HEK293 (cell line): Measurements from ENCODE around the gene GNB3.
A peak's percentile ranks its signal among the peaks of the same experiment; 100 is the strongest.

Experiments
- GLIS1 ChIP-seq: fragments of 450-650 bp; formaldehyde crosslinking; IDR thresholded peaks from 2 replicates; pipeline ENCODE4 v1.5.1; 2016; ENCODE audit warnings: missing biosample characterization, missing genetic modification characterization
- KLF1 ChIP-seq: fragments of 450-650 bp; formaldehyde crosslinking; IDR thresholded peaks from 2 replicates; pipeline ENCODE4 v1.5.1; 2016; ENCODE audit warnings: missing biosample characterization, missing genetic modification characterization
- MYNN ChIP-seq: fragments of 450-650 bp; formaldehyde crosslinking; IDR thresholded peaks from 2 replicates; pipeline ENCODE4 v1.5.1; 2016; ENCODE audit warnings: missing biosample characterization, missing genetic modification characterization, borderline replicate concordance
- PRDM6 ChIP-seq: fragments of 450-650 bp; formaldehyde crosslinking; IDR thresholded peaks from 2 replicates; pipeline ENCODE4 v1.5.1; 2017; ENCODE audit warnings: missing biosample characterization, missing genetic modification characterization
- RBAK ChIP-seq: fragments of 450-650 bp; formaldehyde crosslinking; IDR thresholded peaks from 2 replicates; pipeline ENCODE4 v1.5.1; 2016; ENCODE audit warnings: missing biosample characterization, missing genetic modification characterization
- REPIN1 ChIP-seq: fragments of 450-650 bp; formaldehyde crosslinking; IDR thresholded peaks from 2 replicates; pipeline ENCODE4 v1.5.1; 2017; ENCODE audit warnings: missing biosample characterization, missing genetic modification characterization, low read depth
- SALL2 ChIP-seq: fragments of 450-650 bp; formaldehyde crosslinking; IDR thresholded peaks from 2 replicates; pipeline ENCODE4 v1.5.0; 2017; ENCODE audit warnings: missing biosample characterization, mild to moderate bottlenecking, missing genetic modification characterization, borderline replicate concordance
- SP2 ChIP-seq: fragments of 450-650 bp; formaldehyde crosslinking; IDR thresholded peaks from 2 replicates; pipeline ENCODE4 v1.5.1; 2016; ENCODE audit warnings: missing biosample characterization, missing genetic modification characterization
- SP3 ChIP-seq: fragments of 450-650 bp; formaldehyde crosslinking; IDR thresholded peaks from 2 replicates; pipeline ENCODE4 v1.5.1; 2016; ENCODE audit warnings: missing biosample characterization, missing genetic modification characterization
- ZBTB11 ChIP-seq: fragments of 450-650 bp; formaldehyde crosslinking; conservative IDR thresholded peaks from 2 replicates; pipeline ENCODE4 v1.5.1; 2016; ENCODE audit warnings: low read depth, missing biosample characterization, missing genetic modification characterization
- ZBTB49 ChIP-seq: fragments of 450-650 bp; formaldehyde crosslinking; IDR thresholded peaks from 2 replicates; pipeline ENCODE4 v1.5.1; 2016; ENCODE audit warnings: missing biosample characterization, missing genetic modification characterization, low read depth
- ZFP69B ChIP-seq: fragments of 450-650 bp; formaldehyde crosslinking; IDR thresholded peaks from 2 replicates; pipeline ENCODE4 v1.5.1; 2016; ENCODE audit warnings: missing biosample characterization, missing genetic modification characterization
- ZNF157 ChIP-seq: fragments of 450-650 bp; formaldehyde crosslinking; IDR thresholded peaks from 2 replicates; pipeline ENCODE4 v1.5.1; 2016; ENCODE audit warnings: missing biosample characterization, missing genetic modification characterization
- ZNF221 ChIP-seq: fragments of 450-650 bp; formaldehyde crosslinking; IDR thresholded peaks from 2 replicates; pipeline ENCODE4 v1.5.1; 2017; ENCODE audit warnings: missing biosample characterization, missing genetic modification characterization, borderline replicate concordance
- ZNF266 ChIP-seq: fragments of 450-650 bp; formaldehyde crosslinking; IDR thresholded peaks from 2 replicates; pipeline ENCODE4 v1.5.1; 2016; ENCODE audit warnings: missing biosample characterization, missing genetic modification characterization, low read depth
- ZNF362 ChIP-seq: fragments of 450-650 bp; formaldehyde crosslinking; IDR thresholded peaks from 2 replicates; pipeline ENCODE4 v1.5.1; 2016; ENCODE audit warnings: missing biosample characterization, missing genetic modification characterization
- ZNF394 ChIP-seq: fragments of 450-650 bp; formaldehyde crosslinking; IDR thresholded peaks from 2 replicates; pipeline ENCODE4 v1.5.1; 2016; ENCODE audit warnings: missing biosample characterization, missing genetic modification characterization, mild to moderate bottlenecking, moderate library complexity, borderline replicate concordance
- ZNF830 ChIP-seq: fragments of 450-650 bp; IDR thresholded peaks from 2 replicates; pipeline ENCODE4 v1.5.0; 2018; ENCODE audit warnings: missing biosample characterization, missing genetic modification characterization, low read depth, mild to moderate bottlenecking, moderate library complexity
- TF ChIP-seq, protein P1 (sequence below): fragments of 450-650 bp; formaldehyde crosslinking; IDR thresholded peaks from 2 replicates; pipeline ENCODE4 v1.5.1; 2016; ENCODE audit warnings: missing biosample characterization, missing genetic modification characterization
- TF ChIP-seq, protein P2 (sequence below): fragments of 450-650 bp; formaldehyde crosslinking; IDR thresholded peaks from 2 replicates; pipeline ENCODE4 v1.5.1; 2016; ENCODE audit warnings: missing biosample characterization, missing genetic modification characterization

GNB3 gene

DNA sequence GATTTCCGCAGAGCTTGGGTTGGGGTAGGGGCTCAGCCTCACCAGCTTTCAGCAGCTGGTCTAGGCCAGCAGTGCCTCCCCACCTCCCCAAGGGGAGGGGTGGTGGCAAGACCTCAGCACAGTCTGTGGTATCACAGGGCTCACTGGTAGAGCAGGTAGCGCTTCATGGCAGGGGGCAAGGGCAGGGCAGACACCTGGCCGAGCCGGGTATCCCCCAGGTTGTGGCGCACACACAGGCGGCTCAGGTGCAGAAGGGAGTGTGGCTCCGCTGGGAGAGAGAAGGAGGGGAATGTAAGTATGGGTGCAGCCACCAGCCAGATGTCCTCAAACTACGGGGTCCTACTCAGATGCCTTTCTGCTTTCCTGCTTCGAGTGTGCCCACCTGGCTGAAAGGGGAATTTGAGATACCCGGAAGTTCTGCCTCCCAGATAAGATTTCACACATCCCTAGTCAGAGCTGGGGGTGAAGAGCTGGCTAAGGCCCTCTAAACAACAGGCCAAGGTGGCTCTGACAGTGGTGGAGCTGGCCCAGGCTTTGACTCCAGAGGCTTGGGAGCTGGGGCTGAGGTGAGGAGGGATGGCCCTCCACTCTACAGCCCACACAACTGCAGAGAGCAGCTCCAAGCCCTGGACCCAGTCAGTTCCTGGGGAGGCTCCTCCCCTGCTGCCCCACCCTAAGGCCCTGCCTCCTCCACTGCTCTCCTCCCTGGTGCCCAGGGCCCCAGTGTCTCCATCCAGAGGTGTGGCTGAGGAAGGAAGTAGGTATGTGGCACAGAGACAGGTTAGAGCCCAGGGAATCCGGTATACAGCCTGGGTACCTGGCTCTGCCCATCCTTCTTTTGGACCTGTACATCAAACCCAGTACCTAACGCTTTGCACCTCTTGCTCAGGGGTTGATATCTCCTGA lies 30.6 kb downstream of the GNB3 start (continued):
- TF ChIP-seq ZNF266 (tag by site-specific recombination): no peak
- no peak for TF ChIP-seq ZNF830
- TF ChIP-seq ZNF394 (tag by site-specific recombination): no peak
- no peak for TF ChIP-seq PRDM6
- no peak; the same call in 1 of the 2 replicates for TF ChIP-seq ZBTB49
- TF ChIP-seq, protein P1, sequence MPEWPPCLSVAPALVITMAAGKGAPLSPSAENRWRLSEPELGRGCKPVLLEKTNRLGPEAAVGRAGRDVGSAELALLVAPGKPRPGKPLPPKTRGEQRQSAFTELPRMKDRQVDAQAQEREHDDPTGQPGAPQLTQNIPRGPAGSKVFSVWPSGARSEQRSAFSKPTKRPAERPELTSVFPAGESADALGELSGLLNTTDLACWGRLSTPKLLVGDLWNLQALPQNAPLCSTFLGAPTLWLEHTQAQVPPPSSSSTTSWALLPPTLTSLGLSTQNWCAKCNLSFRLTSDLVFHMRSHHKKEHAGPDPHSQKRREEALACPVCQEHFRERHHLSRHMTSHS (tag by site-specific recombination): no peak
- TF ChIP-seq RBAK (tag by site-specific recombination): no peak
- no peak for TF ChIP-seq SALL2 (tag by site-specific recombination)
- TF ChIP-seq GLIS1 (tag by site-specific recombination): peak; percentile 12; the same call in 1 of the 2 replicates
- TF ChIP-seq ZFP69B (tag by site-specific recombination): peak; percentile 17; the same call in 1 of the 2 replicates
- TF ChIP-seq SP3 (tag by site-specific recombination): peak; percentile 78
- TF ChIP-seq ZNF221: no peak
- TF ChIP-seq ZNF362 (tag by site-specific recombination): no peak
- TF ChIP-seq ZNF157 (tag by site-specific recombination): no peak
- TF ChIP-seq, protein P2, sequence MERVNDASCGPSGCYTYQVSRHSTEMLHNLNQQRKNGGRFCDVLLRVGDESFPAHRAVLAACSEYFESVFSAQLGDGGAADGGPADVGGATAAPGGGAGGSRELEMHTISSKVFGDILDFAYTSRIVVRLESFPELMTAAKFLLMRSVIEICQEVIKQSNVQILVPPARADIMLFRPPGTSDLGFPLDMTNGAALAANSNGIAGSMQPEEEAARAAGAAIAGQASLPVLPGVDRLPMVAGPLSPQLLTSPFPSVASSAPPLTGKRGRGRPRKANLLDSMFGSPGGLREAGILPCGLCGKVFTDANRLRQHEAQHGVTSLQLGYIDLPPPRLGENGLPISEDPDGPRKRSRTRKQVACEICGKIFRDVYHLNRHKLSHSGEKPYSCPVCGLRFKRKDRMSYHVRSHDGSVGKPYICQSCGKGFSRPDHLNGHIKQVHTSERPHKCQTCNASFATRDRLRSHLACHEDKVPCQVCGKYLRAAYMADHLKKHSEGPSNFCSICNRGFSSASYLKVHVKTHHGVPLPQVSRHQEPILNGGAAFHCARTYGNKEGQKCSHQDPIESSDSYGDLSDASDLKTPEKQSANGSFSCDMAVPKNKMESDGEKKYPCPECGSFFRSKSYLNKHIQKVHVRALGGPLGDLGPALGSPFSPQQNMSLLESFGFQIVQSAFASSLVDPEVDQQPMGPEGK (tag by site-specific recombination): peak; percentile 10
- no peak for TF ChIP-seq REPIN1 (tag by site-specific recombination)
- no peak for TF ChIP-seq ZBTB11
- TF ChIP-seq MYNN (tag by site-specific recombination): no peak
- peak; percentile 52; the same call in 1 of the 2 replicates for TF ChIP-seq KLF1
- peak; percentile 61 for TF ChIP-seq SP2 (tag by site-specific recombination)
